NCI-H2171 (cell line): ENCODE measurements around the gene PUM2.
"Not testable (repeated sequence)": the region's sequence is repeated elsewhere in the genome, so short reads cannot be mapped to it uniquely, and the experiment has no call there.

Experiments used
- DNase-seq: peaks from one replicate; lab custom pipeline; 2025; lab: John Stamatoyannopoulos, UW

PUM2 gene

GRCh38 chr2:20370191-20370590 lies 19.5 kb upstream of the PUM2 start:
- peak; percentile 41 for DNase-seq

DNA sequence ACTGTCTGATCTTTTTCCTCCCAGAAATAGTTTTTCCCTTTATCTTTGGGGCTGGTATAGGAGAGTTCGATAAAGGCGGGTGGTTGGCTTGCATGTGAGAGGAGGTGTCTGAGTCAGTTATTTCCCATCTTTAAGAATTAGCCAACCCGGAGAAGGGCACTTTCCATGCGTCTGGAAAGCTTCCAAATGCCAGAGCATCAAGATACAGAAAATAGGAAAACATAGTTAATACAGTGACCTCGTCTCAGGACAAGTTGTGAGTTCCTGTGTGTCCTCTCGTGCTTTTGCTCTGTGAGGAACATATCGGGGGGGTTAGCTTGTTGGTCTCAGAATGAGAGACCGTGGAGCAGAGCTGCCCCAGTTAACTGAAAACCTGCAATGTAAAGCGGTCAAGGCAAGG lies 18.7 kb upstream of the PUM2 start:
- DNase-seq: no peak

DNA sequence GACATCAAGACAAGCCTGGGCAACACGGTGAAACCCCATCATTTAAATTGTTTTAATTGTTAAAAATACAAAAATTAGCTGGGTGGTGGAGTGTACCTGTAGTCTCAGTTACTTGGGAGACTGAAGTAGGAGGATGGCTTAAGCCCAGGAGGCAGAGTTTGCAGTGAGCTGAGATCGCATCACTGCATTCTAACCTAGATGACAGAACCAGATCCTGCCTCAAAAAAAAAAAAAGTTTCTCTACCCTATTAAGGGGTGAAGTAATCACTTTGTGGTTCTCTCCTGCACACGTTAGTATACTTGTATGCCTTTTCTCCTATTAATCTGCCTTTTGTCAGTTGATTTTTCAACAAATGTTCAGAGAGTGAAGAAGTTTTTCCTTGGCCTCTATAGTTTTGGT lies 18.1 kb upstream of the PUM2 start:
- DNase-seq: no peak

- not testable (repeated sequence) for DNase-seq
These were observed 17.3 kb upstream of the PUM2 start for GRCh38 chr2:20367929-20368328.

- DNase-seq: no peak
These were observed 16.1 kb upstream of the PUM2 start for GRCh38 chr2:20366672-20367116.

- DNase-seq: no peak
These were observed 14.7 kb upstream of the PUM2 start for GRCh38 chr2:20365249-20365817.

DNA sequence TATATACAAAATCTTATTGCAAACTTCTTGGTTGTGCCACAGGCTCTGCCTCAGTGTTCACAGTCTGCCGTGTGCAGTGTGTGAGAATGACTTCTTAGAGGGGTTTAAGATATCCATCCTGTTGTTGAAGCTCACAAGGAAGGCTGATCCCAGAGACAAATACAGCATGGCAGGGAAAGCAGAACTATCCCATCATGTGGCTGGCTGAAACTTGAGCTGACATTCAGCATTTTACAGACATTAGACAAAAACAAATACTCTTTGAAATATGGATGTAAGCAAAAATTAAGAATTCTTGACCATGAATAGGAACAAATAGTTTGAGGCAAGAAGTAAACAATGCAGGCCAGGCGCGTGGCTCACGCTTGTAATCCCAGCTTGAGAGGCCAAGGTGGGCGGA lies 12.9 kb upstream of the PUM2 start:
- DNase-seq: no peak

DNA sequence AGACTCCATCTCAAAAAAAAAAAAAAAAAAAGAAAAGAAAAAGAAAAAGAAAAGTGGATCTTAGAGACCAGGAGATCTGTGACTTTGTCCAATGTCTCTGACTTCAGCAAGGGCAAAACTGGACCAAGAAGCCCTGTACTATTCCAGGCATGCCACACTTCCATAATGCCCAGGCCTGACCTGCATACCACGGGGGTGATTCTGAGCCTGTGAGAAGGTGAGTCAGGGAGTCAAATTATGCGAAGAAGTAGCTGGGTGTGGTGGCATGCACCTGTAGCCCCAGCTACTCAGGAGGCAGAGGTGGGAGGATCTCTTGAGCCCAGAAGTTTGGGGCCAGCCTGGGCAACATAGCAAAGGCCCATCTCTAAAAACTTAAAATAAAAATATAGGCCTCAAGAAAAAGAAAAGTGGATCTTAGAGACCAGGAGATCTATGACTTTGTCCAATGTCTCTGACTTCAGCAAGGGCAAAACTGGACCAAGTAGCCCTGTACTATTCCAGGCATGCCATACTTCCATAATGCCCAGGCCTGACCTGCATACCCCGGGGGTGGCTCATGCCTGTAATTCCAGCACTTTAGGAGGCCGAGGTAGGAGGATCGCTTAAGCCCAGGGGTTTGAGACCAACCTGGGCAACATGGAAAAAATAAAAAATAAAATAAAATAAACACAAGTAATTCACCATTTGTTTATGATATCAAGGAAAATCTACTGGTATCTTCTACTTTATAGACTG lies 12.2 kb upstream of the PUM2 start:
- no peak for DNase-seq

- DNase-seq: no peak
These were observed 11.2 kb upstream of the PUM2 start for GRCh38 chr2:20361893-20362292.

DNA sequence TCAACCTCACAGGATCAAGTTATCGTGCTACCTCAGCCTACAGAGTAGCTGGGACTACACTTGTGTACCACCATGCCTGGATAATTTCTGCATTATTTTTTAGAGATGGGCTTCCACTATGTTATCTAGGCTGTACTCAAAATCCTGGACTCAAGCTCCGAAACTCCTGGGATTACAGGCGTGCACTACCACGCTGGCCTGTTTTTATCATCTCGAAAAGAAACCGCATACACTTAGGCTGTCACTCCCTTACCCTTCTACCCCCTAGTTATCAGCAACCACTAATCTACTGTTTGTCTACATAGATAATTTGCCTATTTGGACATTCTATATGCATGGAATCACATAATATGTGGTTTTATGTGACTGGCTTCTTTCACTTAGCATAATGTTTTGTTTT lies 8.5 kb upstream of the PUM2 start:
- no peak for DNase-seq

GRCh38 chr2:20357638-20358389 lies 7.2 kb upstream of the PUM2 start:
- no peak for DNase-seq

- peak; percentile 95 for DNase-seq
These were observed 5.4 kb upstream of the PUM2 start for GRCh38 chr2:20356042-20356441.

DNA sequence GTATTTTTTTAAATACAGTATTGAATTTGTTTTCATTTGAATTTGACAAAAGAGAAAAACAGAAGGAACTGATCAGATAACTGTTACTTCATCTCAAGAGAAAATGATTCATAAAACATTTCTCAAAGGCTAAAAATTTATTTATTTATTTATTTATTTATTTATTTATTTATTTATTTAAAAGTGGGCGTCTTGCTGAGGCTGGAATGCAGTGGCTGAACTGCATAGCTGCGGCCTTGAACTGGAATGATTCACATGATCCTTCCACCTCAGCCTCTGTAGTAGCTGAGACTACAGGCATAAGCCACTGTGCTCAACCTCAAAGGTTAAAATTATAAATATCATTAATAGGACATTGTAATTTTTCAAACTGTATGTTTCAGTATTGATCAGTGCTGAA lies 4.5 kb upstream of the PUM2 start:
- no peak for DNase-seq

- peak; percentile 89 for DNase-seq
These were observed 2.8 kb upstream of the PUM2 start for GRCh38 chr2:20353241-20353992.

DNA sequence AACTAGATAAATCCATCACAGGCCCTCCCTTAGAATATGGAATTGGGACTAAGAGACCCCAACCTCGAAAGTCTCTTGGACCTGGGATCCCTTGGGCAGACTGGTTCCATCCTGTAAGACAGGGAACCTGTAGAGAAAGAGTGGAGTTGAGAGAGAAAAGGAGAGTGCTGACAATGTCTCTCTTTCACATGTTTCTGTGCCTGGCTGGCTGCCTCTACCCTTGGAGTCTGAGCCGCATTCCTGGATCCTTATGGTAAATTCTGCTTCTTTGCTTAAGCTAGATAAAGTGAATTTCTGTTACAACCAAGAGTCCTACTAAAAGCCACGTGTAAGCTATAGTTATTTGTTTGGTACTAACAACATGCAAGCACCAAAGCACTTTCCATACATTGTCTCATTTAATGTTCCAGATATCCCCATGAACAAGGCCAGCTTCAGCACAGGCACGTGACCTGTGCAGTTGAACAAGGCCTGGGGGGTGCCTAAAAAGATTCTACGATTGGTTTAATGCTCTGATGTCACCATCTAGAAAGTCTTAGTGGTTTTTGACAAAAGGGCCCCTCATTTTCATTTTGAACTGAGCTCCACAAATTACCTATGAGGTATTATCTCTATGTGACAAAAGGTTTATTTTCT lies 2.1 kb upstream of the PUM2 start:
- no peak for DNase-seq

DNA sequence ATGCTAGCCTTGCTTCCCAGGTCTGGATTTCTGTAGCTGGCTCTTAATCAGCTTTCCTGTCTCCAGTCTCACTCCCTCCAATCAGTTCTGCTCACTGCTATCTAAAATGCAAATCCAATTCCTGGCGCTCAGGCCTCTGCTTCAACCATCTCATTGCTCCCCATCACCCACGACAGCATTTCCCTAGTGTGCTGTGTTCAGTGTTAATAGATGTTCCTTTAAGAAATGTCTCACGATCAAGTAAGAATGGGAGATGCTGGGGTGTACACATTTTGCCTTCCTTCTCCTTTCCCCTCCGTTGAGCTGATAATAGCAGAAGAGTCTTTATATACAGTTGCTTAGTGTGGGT lies 1.6 kb upstream of the PUM2 start:
- DNase-seq: no peak

DNA sequence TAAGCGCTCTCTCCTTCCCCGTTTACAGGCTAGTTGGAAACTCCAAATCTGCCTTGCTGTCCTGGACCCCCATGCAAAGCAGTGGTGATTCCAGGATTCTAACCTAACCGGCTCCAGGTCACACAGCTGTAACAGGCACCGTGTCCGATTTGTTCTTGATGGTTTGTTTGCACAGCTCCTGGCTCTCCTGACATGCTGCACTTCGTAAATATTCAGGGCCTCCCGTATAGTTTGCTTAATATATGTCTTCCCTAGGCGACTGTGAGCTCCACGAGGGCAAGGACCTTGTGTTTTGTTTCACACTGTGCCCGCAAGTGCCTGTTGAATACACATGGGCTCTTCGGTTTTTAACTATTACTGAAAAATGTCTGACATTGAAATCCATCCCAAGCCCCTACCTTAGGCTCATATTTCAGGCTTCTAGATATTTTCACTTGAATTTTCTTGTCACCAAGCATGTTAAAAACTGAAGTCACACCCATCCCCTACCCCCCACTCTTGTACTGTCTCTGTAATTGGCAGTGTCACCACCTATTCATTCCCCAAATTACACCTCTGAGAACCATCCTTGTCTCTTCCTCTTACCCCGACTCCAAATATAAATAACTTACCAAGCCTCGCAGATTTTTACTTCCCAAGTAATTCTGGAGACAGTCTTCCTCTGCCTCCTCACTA lies 1.0 kb upstream of the PUM2 start:
- no peak for DNase-seq

GRCh38 chr2:20350041-20350712 lies 467 bp downstream of the PUM2 start:
- DNase-seq: peak; percentile 85

- no peak for DNase-seq
These were observed 1.1 kb downstream of the PUM2 start for GRCh38 chr2:20349513-20349921.

DNA sequence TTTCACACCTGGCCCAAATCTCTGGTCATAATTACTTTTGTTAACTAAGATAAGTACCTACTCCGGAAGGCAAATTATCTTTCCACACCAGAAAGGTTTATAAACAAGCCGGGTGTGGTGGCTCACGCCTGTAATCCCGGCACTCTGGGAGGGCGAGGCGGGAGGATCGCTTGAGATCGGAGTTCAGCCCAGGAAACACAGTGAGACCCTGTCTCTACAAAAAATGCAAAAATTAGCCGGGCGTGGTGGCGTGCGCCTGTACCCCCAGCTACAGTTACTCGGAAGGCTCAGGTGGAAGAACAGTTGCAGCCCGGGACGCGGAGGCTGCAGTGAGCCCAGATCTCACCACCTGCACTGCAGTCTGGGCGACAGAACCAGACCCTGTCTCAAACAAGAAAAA lies 2.1 kb downstream of the PUM2 start:
- no peak for DNase-seq
